Neural crest cell (in vitro differentiated cells): ENCODE data around the gene UBTD2. TPM values are rescaled to one million over a fixed set of nuclear protein-coding genes. Genes with fewer than 3 reads are reported as not detected.

ENCODE experiments used
- DNase-seq: peaks from one replicate; pipeline ENCODE4 v3.0.0; 2021; ENCODE audit warnings: low read depth, mixed read lengths, low spot score
- H3K27ac Mint-ChIP-seq: one replicate; pipeline ENCODE4 v1.8.0; 2021; ENCODE audit warnings: mild to moderate bottlenecking, mixed read lengths; ENCODE audit not compliant: unreplicated experiment
- H3K27me3 Mint-ChIP-seq: 2 replicates; pipeline ENCODE4 v1.8.0; 2021; ENCODE audit warnings: low read depth, mild to moderate bottlenecking, mixed read lengths
- H3K36me3 Mint-ChIP-seq: 2 replicates; pipeline ENCODE4 v1.8.0; 2021; ENCODE audit warnings: low read depth, mild to moderate bottlenecking, mixed read lengths
- H3K4me1 Mint-ChIP-seq: 2 replicates; pipeline ENCODE4 v1.8.0; 2021; ENCODE audit warnings: mixed read lengths
- H3K4me3 Mint-ChIP-seq: one replicate; pipeline ENCODE4 v1.8.0; 2021; ENCODE audit warnings: mild to moderate bottlenecking, mixed read lengths
- H3K9me3 Mint-ChIP-seq: 2 replicates; pipeline ENCODE4 v1.8.0; 2021; ENCODE audit warnings: mixed read lengths
- total RNA-seq: library from RNA; stranded (reverse); gene quantifications from 2 replicates; pipeline ENCODE4 v1.2.1, GENCODE V29; 2021
- TF ChIP-seq, protein P1 (sequence below): fragments of 200-600 bp; sonication (generic); conservative IDR thresholded peaks from 2 replicates; pipeline ENCODE4 v1.5.0; 2021; ENCODE audit warnings: antibody characterized with exemption, mild to moderate bottlenecking

UBTD2 gene
- total RNA-seq, 1 donor from 2014 or later = 74.0 TPM

- Mint-ChIP-seq H3K27me3 (no peaks in the 10 kb centered on the region), H3K27ac (no peak overlapping the region), H3K9me3 (no peaks in the 10 kb centered on the region), H3K4me1 (no peaks in the 10 kb centered on the region), H3K36me3 (no peaks in the 10 kb centered on the region), H3K4me3 (no peak overlapping the region)
- no peak for DNase-seq
- TF ChIP-seq, protein P1, sequence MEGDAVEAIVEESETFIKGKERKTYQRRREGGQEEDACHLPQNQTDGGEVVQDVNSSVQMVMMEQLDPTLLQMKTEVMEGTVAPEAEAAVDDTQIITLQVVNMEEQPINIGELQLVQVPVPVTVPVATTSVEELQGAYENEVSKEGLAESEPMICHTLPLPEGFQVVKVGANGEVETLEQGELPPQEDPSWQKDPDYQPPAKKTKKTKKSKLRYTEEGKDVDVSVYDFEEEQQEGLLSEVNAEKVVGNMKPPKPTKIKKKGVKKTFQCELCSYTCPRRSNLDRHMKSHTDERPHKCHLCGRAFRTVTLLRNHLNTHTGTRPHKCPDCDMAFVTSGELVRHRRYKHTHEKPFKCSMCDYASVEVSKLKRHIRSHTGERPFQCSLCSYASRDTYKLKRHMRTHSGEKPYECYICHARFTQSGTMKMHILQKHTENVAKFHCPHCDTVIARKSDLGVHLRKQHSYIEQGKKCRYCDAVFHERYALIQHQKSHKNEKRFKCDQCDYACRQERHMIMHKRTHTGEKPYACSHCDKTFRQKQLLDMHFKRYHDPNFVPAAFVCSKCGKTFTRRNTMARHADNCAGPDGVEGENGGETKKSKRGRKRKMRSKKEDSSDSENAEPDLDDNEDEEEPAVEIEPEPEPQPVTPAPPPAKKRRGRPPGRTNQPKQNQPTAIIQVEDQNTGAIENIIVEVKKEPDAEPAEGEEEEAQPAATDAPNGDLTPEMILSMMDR = no peak
These were observed 27.5 kb upstream of the UBTD2 start for GRCh38 chr5:172311026-172311425.

DNA sequence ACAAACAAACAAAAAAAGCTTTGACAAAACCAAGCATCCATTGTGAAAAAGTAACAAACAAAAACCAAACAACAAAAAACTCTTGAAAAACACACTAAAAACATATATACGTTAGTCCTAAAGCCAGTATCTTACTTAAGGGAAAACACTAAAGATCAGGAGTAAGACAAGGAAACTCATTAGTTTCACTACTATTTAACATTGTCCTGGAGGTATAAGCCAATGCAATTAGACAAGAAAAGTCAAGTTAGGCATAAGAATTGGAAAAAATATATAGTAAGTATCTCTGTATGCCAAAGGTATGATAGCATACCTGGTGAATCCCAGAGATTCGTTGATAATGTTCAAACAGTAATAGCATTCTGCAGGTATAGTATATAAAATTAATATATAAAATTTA is 21.8 kb upstream of the UBTD2 start:
- no peaks in the 10 kb centered on the region for H3K36me3 Mint-ChIP-seq
- H3K4me3 Mint-ChIP-seq = no peak overlapping the region
- DNase-seq = no peak
- H3K9me3 Mint-ChIP-seq = no peaks in the 10 kb centered on the region
- TF ChIP-seq, protein P1 = no peak
- no peaks in the 10 kb centered on the region for H3K27me3 Mint-ChIP-seq
- peaks cover 15% of the 10 kb centered on the region for H3K4me1 Mint-ChIP-seq
- H3K27ac Mint-ChIP-seq = no peak overlapping the region

DNA sequence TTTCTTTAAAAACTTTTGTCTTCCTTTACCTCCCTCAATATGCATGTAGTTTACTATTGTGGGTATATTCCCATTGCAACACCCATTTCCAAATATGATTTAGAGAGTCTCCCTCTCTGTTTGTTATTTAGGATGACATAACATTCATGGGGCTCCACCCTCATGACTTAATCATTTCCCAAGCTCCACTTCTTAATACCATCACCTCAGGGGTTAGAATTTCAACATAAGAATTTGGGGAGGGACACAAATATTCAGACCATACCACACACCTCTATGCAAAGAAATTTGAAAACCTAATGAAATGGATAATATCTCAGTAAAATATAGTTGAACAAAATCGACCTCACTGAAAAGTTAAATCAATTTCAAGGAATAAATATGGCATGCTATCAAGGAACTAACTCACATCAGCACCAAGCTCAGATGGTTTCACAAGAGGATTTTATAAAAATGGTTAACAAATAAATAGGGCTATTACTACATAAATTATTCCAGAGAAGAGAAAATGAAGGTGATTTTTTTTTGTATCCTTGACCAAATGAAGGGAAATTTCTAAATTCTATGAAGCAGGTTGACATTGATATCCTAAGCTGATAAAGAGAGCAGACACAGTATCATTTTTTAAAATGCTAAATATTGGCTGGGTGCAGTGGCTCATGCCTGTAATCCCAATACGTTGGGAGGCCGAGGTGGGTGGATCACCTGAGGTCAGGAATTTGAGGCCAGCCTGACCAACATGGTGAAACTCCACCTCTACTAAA is 20.2 kb upstream of the UBTD2 start:
- H3K4me3 Mint-ChIP-seq = no peak overlapping the region
- no peak overlapping the region for H3K27ac Mint-ChIP-seq
- no peaks in the 10 kb centered on the region for H3K27me3 Mint-ChIP-seq
- H3K4me1 Mint-ChIP-seq = peaks cover 15% of the 10 kb centered on the region
- H3K36me3 Mint-ChIP-seq = no peaks in the 10 kb centered on the region
- no peak for DNase-seq
- TF ChIP-seq, protein P1 = no peak
- H3K9me3 Mint-ChIP-seq = no peaks in the 10 kb centered on the region

DNA sequence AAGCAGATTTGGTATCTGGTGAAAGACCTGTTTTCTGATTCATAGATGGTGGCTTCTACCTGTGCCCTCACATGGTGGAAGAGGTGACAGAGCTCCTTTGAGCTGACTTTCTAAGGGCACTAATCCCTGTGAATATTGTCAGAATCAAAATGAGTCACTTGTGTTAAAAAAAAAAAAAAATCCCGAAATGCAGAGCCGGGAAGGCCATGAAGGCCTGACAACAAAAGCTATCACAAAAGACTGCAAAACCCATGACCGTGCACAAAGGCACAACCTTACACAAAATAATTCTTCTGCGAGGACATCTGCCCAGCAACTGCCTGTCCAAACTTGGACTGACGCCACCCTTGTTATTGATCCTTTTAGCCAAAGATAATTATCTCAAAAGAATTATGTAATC is 19.6 kb upstream of the UBTD2 start:
- Mint-ChIP-seq H3K9me3 (no peaks in the 10 kb centered on the region), H3K4me3 (no peak overlapping the region), H3K27me3 (no peaks in the 10 kb centered on the region), H3K27ac (no peak overlapping the region), H3K4me1 (peaks cover 15% of the 10 kb centered on the region), H3K36me3 (no peaks in the 10 kb centered on the region)
- TF ChIP-seq, protein P1 = no peak
- DNase-seq = no peak

- Mint-ChIP-seq H3K27ac (no peak overlapping the region), H3K36me3 (no peaks in the 10 kb centered on the region), H3K27me3 (no peaks in the 10 kb centered on the region), H3K9me3 (no peaks in the 10 kb centered on the region), H3K4me3 (no peak overlapping the region), H3K4me1 (peaks cover 15% of the 10 kb centered on the region)
- DNase-seq = no peak
- TF ChIP-seq, protein P1 = no peak
These were observed 18.6 kb upstream of the UBTD2 start for GRCh38 chr5:172302047-172302710.
